CD4-positive, alpha-beta T cell treated with Interleukin-15 for 1 hour (primary cell): ENCODE measurements around the gene SEL1L.
"Not testable (repeated sequence)": the region's sequence is repeated elsewhere in the genome, so short reads cannot be mapped to it uniquely, and the experiment has no call there.

ENCODE experiments used
- DNase-seq: peaks from one replicate; pipeline ENCODE4 v3.0.0-alpha.2; 2020

SEL1L gene

GRCh38 chr14:81446279-81447007 is 87.2 kb downstream of the SEL1L start:
- DNase-seq = no peak

GRCh38 chr14:81441626-81442134 is 92.0 kb downstream of the SEL1L start:
- no peak for DNase-seq

DNA sequence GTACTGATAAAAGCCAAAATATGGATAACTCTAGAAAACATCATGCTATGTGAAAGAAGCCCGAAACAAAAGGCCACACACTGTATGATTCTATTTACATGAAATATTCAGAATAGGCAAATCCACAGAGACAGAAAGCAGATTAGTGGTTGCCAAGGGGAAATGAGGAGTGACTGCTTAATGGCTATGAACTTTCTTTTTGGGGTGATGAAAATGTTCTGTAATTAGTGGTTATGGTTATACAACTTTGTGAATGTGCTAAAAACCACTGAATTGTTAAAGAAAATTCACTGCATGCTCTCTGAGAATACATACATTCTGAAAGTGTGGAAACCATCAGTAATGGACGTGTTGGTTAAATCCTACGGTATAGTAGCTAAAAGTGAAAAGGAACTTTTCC is 93.6 kb downstream of the SEL1L start:
- no peak for DNase-seq

GRCh38 chr14:81437244-81437643 is 96.4 kb downstream of the SEL1L start:
- DNase-seq = no peak

DNA sequence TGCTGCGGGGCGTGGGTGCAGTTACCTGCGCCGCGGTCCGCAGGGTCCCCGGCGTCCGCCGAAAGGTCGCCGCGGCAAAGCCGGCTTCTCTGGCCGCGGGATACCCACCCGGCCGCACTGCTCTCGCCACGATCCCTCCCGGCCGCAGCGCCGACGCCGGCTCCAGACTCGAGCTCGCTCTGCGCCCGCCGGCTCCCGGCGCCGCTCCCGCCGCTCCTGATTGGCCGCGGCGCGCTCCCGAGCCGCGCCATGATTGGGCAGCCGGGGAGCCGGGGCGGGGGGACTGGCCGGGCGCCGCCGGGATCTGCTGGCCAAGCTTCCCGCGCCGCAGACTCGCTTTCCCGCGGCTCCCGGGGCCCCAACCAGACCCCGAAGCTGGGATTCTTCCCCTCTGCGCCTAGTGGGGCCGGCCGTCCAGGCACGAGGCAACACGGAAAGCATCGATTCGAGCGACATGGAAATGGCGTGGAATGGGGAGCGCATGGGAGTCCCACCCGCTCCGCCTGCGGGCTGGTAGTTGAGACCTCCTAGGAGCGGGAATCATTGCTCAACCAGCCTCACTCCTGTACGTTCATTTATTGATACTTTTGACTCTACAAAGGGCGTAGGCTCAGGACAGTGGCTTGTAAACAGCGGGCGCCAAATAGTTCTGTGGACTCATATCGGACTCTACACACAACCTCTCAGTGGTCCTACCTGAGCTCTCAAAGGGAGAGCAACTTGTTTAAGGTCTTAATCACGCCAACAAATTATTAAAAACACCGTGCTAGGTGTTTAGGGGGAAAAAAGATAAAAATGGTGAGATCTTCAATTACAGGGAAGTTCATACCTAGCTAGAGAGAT is 97.1 kb downstream of the SEL1L start:
- peak; percentile 30 for DNase-seq

- DNase-seq = no peak
Observed at GRCh38 chr14:81435391-81436295, 98.0 kb downstream of the SEL1L start.

GRCh38 chr14:81435048-81435390 is 98.6 kb downstream of the SEL1L start:
- DNase-seq = no peak

GRCh38 chr14:81434230-81434629 is 99.4 kb downstream of the SEL1L start:
- DNase-seq = no peak

- no peak for DNase-seq
Observed at GRCh38 chr14:81433378-81433777, 100.3 kb downstream of the SEL1L start.

- no peak for DNase-seq
Observed at GRCh38 chr14:81432219-81432661, 101.4 kb downstream of the SEL1L start.

DNA sequence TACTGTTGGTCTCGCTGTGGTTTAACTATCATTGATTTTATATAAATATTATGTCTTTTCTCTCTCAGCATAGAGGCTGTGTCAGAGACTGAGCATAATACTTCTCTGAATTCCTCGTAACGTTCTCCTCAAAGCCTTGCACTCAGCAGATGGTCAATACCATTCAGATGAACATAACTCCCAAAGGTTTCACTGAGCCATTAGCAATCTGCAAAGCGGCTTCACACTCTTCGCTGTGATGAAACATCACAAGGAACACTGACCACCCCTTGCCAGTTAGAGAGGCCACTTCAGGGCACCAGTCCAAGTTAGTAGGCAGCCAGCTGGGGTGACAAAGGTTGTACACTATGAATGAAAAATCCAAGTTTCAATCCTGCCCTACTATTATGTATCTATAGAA is 103.4 kb downstream of the SEL1L start:
- no peak for DNase-seq

- not testable (repeated sequence) for DNase-seq
Observed at GRCh38 chr14:81429749-81430148, 103.9 kb downstream of the SEL1L start.

- DNase-seq = no peak
Observed at GRCh38 chr14:81429028-81429427, 104.6 kb downstream of the SEL1L start.

DNA sequence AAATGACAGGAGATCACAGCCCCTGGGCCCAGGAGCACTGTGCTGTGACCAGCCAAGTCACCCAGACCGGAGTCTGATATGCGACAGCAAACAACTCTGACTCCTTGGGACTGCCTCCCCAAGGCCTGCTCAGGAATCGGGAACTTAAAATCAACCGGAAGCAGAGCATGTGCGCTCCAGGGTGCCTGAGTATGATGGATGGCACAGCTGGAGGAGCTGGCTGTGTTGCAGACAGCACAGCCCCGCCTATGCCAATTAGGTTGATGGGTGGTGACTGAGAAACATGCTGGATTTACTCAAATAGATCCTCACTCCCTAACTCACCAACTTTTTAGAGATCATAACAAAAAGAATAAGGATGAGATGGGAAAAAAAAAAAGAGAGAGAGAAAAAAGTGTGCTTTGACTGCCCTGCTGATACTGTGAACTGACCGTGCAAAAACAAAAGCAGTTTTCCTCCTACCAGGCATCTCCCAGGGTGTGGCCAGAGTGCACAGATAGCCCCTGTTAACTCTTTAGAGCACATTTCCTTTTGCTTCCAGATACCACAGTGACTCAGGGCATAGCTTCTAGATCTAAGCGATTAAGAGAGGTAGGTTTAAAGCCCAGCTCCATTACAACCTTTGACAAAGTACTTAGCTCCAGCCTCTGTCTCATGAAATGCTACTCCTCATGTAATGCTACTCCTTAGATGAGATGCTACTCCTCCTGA is 106.2 kb downstream of the SEL1L start:
- no peak for DNase-seq

- DNase-seq = no peak
Observed at GRCh38 chr14:81423504-81423903, 110.1 kb downstream of the SEL1L start.
